ENCODE data around the gene BBIP1.
"Not testable (repeated sequence)": the region's sequence is repeated elsewhere in the genome, so short reads cannot be mapped to it uniquely, and the experiment has no call there.

The BBIP1 gene

GRCh38 chr10:110881905-110882304 is 37.1 kb downstream of the BBIP1 start:
- DNase-seq (ENCODE audit: low read depth) = no peak

- DNase-seq (ENCODE audit: low read depth) = no peak
Measured at GRCh38 chr10:110881247-110881646, 37.7 kb downstream of the BBIP1 start.

- no peak for DNase-seq (ENCODE audit: low read depth)
Measured at GRCh38 chr10:110880012-110880411, 39.0 kb downstream of the BBIP1 start.

GRCh38 chr10:110876788-110877187 is 42.2 kb downstream of the BBIP1 start:
- no peak for DNase-seq (ENCODE audit: low read depth)

GRCh38 chr10:110876000-110876399 is 43.0 kb downstream of the BBIP1 start:
- no peak for DNase-seq (ENCODE audit: low read depth)

- no peak for DNase-seq (ENCODE audit: low read depth)
Measured at GRCh38 chr10:110873951-110874350, 45.0 kb downstream of the BBIP1 start.

GRCh38 chr10:110872984-110873923 is 45.7 kb downstream of the BBIP1 start:
- DNase-seq (ENCODE audit: low read depth) = no peak

- no peak for DNase-seq (ENCODE audit: low read depth)
Measured at GRCh38 chr10:110872145-110872983, 46.6 kb downstream of the BBIP1 start.

GRCh38 chr10:110871298-110872084 is 47.5 kb downstream of the BBIP1 start, which contains the start of gene PDCD4:
Gene PDCD4 (plus strand): TSS chr10:110871928. CDS start chr10:110876028, 4,100 bp downstream.
- peak; percentile 87 for DNase-seq (ENCODE audit: low read depth)

- no peak for DNase-seq (ENCODE audit: low read depth)
Measured at GRCh38 chr10:110870823-110871297, 48.1 kb downstream of the BBIP1 start.

GRCh38 chr10:110868981-110869380 is 50.0 kb downstream of the BBIP1 start:
- DNase-seq (ENCODE audit: low read depth) = no peak

- no peak for DNase-seq (ENCODE audit: low read depth)
Measured at GRCh38 chr10:110867807-110868465, 51.0 kb downstream of the BBIP1 start.

- not testable (repeated sequence) for DNase-seq (ENCODE audit: low read depth)
Measured at GRCh38 chr10:110867011-110867806, 51.8 kb downstream of the BBIP1 start.

- DNase-seq (ENCODE audit: low read depth) = no peak
Measured at GRCh38 chr10:110865809-110866482, 53.0 kb downstream of the BBIP1 start.

GRCh38 chr10:110865186-110865808 is 53.7 kb downstream of the BBIP1 start:
- no peak for DNase-seq (ENCODE audit: low read depth)

GRCh38 chr10:110864662-110865140 is 54.3 kb downstream of the BBIP1 start:
- DNase-seq (ENCODE audit: low read depth) = no peak

- no peak for DNase-seq (ENCODE audit: low read depth)
Measured at GRCh38 chr10:110863956-110864355, 55.0 kb downstream of the BBIP1 start.

- DNase-seq (ENCODE audit: low read depth) = no peak
Measured at GRCh38 chr10:110863361-110863760, 55.6 kb downstream of the BBIP1 start.

- DNase-seq (ENCODE audit: low read depth) = no peak
Measured at GRCh38 chr10:110862961-110863360, 56.0 kb downstream of the BBIP1 start.
